Stimulated activated CD4-positive, alpha-beta T cell treated with anti-CD3 and anti-CD28 coated beads, TNF-alpha, amount 100 ng/mL, for 24 hours (primary cell): ENCODE data around the gene GALNT2.
A peak's percentile ranks its signal among the peaks of the same experiment; 100 is the strongest.

Experiments
- DNase-seq, 3 experiments: peaks; one replicate each; pipeline ENCODE4 v3.0.0-alpha.2; 2020; ENCODE audit warnings: low read depth in 3 of 3

Gene GALNT2

DNA sequence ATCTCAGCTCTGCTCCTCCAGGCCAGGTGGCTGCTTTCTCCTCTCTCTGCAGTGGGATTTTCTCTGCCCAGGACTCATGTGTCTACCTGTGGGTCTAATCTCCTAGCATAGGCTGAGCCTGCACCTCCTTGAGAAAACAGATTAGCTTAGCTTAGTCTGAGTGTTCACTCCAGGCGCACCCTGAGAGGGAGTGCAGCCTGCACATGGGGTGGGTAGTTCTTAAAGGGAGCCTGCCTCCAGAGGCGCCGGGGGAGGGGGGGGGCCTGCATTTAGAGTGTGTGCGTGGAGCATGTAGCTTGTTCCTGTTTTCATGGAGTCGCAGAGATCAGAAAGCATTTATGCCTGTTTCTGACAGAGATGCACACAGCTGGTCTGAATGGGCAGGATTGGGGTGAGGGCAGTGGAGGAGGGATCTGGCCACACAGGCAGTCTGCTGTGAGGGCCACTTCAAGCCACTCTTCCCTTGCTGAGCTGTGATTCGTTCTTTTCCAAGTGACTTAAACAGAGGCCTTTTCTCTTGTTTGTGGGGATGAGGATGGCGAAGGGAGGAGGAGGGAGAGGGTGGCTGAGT, 45.2 kb downstream of the GALNT2 start:
- no peak for DNase-seq

DNA sequence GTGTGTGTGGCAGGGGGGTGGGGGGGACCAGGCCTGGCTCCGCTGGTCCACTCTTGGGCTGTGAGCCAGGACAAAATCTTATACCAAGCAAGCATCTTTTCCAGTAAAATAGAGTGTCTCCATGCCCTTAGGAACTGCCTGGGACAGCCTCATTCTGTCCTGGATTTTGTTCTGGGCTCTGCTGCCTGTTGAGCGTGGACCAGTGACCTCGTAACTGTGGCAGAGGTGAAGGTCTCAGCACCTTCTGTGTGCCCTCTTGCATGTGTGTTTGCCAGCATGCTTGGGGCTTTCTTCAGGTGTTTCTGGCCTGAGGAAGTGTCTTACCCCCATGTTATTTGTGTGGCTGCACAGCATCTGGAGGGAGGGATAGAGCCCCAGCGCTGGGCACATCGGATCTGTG, 45.7 kb downstream of the GALNT2 start:
- no peak for DNase-seq

DNA sequence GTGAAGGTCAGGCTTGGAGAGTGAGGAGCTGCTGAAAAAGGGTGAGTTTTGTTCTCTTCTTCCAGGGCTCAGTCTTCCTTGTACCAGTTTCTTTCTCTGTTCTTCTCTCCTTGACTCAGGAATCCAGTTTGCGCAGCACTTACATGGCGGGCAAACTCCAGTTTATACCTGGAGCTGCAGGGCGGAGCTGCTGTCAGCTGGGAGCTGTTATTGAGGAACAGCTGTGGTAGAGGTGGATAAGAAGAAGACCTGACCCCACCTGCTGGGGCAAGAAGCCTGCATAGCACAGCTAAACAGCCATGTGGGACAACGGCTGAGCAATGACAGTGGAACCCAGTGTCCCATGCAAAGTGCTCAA, 46.2 kb downstream of the GALNT2 start:
- DNase-seq: no peak

DNA sequence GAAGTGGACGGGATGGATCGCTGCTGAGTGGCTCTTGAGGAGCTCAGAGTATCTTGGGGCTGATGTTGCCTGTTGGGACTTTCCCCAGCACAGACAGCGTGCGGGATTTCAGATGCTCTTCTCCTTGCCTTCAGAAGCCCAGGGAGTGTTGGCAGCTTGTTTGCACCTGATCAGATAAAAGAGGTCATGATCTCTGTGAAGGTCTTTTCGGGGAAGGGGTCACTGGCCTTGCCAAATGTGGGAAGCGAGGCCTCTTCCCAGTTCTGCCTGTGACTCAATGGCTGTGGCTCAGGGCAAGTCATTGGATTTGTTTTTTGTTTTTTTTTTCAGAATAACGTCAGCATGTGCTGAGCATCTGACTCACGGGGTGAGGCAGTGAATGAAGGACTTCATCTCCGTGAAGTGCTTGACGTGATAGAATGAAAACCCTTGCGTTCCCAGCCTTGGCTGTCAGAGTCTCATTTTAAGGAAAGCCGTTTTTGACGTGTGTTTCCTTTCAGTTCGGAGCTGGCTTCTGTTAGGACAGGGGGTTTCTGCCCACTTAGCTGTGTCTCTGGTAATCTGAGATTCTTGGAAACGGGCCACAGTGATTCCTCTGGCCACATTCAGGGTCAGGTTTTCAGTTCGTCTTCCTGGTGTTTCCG, 46.7 kb downstream of the GALNT2 start:
- DNase-seq: no peak

DNA sequence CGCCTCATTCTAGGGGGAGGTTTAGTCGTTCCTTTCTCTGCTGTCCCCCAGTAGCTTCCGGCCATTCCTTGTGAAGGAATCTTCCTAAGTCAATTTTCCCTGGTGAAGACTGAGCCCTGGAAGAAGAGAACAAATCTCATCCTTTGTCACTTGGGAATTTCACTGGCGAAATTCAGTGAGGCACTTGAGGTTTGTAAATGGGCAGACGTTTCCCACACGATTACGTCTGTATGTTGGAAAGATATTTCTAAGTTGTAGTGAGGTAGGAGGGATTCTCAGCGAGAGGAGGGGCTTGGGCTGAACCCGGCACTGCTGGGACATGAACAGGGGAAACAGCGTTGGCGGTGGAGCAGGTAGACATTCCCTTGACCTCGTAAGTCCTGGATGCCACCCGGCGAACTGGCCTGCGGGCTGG, 47.2 kb downstream of the GALNT2 start:
- no peak for DNase-seq

DNA sequence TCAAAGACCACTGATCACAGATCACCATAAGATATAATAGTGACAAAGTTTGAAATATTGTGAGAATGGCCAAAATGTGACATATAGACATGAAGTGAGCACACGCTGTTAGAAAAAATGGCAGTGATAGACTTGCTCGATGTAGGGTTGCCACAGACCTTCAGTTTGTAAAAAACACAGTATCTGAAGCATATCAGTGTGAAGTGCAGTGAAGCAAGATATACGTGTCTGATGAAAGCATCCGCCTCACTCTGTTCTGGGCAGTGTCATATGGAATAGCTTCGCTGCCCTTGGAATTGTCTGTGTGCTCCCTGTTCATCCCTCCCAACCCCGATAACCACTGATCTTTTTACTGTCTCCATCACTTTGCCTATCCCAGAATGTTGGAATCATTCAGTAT, 50.7 kb downstream of the GALNT2 start:
- no peak for DNase-seq

DNA sequence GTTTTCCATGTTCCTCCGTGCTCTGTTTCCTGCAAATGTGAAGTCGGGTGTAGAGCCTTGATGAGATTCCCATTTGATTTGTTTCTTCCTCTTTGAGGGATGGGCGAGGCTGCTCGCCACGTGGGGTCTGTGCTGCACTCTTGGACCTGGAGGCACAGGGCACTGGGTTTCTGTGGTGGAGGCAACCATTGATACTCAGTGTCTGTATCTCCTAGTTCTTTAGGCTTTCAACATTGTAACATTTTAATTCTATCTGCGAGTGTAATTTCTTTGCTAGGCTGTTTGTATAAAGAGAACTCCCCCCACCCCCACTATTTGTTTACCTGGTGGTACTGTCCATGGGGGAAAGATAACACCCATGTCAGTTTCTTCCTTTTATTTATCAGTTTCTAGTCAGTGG, 52.3 kb downstream of the GALNT2 start:
- no peak for DNase-seq

DNA sequence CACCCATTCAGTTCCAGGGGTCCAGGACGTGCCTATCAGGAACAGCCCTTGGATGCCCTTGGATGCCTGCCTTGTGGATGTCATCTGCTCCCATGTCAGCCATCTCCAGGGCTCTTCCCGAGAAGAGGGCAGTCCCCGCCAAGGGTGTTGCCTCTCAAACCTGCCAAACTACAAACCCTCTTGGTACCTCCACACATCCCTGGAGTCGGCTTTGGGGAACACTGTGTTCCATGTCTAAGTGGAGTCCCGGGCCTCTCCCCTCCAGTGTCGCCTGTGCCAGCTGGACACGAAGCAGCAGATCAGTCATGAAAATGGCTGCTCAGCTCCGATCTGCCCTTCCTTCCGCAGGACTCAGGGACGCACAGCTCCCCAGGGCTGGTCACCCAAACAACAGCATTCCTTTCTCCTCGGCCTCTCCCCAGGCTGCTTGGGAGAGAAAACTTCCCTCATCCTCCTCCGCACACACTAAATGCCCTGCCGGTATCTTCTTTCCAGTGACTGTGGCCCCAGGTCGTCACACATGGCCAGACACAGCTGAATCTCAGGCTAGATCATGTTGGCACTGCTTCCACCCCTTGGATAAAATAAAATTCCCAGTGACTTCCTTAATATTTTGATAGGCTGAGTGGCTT, 53.4 kb downstream of the GALNT2 start:
- DNase-seq: no peak

DNA sequence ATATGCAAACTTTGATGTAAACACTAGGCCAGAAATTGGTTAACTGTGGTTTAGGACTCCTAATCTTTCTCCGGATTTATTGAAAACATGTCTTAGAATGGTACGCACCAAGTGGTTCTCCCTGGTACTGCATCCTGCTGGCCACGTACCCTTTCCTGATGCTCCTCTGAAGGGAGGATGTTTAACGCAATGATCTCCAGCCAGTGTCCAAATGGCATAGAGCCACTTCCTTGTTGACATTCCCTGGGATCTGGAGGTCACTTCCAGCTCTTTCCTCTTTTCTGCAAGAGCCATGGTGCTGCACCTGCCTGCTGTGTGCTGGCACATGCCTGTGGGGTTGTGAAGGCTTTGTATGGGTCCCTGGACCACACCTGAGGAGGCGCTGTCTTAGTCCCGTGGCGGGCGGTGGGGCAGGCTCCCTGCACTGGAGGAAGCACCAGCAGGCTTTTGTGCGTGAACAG, 53.9 kb downstream of the GALNT2 start:
- DNase-seq: no peak

DNA sequence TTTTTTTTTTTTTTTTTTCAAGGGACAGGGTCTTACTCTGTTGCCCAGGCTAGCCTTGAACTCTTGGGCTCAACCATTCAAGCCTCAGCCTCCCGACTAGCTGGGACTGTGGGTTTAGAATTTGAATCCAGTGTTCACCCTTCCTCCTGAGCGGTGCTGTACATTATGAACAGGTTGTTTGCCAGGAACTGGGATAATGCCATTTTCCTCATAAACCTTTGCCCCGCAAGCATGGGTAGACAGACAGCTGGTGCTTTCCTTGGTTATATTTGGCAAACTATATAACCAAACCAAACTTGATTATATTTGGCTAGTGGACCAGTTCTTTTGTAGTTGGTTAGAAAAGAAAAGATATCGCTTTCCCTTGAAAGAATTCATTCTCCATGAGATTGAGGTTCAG, 54.9 kb downstream of the GALNT2 start:
- DNase-seq: no peak

DNA sequence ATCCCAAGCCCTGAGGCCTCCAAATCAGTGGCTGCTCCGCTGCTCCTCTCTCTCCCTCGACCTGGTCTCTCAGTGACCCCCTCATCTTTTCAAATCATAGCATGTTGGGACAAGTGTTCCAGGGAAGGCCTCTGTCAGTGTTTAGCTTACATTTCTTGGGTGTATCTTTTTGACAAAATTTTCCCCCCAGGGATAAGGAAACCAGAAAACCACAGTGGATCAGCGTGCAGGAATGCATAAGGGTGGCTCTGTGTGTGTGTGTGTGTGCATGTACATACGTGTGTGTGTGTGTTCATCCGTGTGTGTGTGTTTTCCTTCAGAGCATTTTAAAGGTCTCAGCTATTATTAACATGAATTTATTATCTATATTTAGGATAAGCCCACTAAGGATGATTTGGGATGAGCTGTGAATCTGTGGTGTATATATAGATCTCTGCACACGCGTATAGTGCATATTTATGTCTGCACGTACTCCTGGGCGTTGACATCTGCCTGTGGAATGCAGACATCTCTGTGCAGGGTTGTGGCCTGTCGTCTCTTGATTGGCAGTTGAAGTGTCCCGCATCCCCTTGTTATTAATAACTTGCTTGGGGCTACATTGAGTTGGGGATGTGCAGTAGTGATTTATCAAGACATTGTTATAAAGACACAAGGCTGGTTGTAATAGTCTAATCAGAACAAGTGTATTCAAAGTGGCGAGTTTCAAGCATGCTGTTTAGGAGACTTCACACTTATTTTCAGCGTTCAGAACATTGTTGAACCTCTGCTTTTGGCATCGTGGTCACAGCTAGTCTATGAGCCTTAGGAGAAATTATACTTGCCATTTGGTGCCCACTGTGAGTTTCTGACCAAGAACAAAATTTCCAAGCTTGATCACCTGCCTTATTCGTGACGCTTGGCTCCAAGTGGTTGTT, 55.6 kb downstream of the GALNT2 start:
- DNase-seq: no peak

DNA sequence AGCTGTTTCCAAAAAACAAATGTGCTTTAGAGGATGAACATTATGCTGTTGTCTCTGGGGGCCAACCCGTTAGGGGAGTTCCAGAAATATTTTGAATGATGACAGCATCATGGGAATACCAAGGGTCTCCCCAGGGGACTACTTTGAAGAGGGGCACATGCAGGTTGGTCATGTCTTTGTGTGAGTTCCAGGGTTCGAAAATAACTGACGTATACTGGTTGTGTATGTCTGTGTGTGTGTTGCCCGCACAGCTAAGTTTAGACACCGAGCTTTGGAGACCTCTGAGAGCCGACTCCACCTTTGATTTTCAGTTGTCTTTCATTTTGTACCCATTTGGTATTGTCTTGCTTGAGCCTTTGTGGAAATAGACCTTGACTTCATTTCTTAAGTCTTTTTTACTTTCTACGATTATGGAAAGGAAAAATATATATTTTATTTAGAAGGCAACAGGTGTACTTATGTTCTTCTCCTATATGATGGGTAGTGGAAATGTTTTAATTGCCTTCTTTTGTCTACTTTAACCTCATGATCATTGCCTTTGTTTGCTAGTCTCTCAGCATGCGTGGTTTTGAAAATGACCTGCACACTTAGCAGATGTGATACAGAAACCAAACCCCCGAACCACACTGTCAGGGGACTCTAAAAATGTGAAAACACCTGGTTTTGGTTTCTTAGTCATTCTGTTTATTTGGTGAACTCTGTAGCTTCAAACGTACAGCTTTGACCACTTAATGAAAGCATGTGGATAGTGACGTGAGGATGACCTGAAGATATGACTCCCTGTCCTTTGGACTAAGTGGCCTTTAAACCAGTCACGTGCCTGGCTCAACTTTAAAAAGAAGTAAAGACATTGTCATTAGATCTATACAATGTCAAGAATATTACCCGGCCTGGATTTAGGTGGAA, 56.5 kb downstream of the GALNT2 start:
- peak in 1 of 3 experiments; percentile 10 for DNase-seq

DNA sequence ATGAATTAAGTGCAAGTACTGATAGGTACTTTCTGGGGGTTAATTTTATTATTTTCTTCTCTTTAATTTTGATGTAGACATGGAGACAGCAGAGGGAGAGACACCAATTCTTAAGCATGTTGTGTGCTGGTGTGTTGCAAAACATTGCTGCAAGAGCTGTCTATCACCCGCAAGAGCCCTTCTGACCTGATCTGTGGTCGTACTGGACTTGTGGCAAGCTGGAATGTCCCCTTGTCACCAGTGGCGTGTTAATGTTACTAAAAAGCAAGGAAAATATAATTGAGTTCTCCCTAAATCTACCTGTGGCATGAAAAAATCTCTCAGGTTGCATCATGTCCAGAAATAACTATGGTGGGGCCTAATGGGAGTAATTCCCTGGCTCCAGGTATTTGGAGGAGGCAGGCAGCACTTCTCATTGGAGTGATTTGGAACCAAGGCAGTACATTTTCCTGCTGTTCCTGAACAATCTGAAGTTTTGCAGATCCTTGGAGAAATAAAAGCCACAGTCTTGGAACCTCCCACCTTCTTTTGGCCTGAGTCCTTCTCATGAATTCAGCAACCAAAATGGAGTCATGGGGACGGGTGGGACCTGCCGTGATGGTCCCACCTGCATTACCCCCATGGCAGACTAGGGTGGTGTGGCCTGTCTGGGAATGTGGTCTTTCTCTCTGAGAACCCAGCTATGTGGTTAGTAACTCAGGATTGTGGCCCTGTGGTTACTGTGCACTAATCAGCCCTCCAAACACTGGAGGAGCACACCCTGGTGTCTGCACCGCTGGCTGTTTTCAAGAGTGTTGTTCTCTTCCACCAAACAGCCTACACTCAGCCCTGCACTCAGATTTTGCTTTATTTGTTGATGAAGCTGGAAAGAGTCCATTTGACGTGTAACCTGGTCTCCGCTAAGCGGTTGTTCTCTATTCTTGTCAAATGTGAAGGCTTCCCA, 57.4 kb downstream of the GALNT2 start:
- no peak for DNase-seq

DNA sequence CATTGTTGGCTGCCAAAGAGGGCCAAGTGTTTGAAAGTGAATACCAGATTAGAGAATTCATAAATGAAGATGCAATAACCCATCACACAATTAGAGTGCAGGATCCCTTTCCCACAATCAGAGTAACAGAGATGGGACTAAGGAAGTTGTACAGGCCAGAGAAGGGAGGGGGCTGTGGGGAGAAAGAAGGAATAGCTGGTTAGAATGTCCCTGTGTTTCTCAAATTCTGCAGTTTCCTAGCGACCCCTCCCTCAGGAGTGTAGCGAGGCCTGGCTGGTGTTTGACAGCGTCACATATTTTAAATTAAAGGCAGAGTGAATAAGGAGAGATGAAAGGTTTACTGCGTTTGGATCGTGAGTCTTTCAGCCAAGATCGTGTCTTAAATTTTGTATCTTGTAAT, 58.1 kb downstream of the GALNT2 start:
- no peak for DNase-seq

DNA sequence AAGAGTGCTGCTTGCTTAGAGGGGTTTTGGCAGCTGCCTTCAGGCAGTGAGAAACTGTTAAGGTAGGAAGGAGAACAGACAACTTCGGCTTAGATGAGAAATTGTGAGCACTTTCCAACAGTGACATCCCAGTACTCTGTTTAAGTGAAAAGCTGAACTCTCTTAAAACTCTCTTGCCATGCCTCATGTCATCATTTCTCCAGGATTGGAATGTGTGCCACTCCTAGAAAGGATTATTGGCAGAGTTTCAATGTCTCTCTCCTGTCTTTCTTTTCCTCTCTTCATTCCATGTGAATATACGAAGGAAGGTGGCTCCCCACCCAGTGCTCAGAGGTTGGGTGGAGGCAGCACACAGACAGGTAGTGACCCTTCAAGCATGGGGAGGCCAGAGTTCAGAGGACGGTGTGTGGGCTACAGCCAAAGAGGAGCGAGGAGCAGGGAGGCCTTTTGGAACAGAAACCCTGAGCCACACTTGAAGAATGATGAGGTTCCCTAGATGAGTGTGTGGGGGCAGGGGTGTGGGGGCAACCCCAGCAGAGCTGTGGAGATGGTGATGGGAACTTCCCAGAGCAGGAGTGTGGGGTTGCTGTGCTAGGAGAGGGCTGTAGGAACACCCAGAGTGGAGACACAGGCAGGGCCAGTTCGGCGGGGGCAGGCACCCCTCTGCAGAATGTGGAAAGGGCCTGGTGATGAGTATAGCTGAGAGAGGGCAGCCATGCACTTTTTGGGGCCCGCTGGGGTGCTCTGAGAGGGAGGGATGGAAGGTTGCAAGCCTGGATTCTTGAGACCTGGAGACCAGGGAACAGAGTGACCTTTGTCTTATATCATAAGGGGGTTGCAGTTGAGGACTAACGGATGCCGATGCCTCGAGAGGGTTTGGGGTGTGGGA, 58.8 kb downstream of the GALNT2 start:
- peak in 1 of 3 experiments; percentile 17 for DNase-seq

DNA sequence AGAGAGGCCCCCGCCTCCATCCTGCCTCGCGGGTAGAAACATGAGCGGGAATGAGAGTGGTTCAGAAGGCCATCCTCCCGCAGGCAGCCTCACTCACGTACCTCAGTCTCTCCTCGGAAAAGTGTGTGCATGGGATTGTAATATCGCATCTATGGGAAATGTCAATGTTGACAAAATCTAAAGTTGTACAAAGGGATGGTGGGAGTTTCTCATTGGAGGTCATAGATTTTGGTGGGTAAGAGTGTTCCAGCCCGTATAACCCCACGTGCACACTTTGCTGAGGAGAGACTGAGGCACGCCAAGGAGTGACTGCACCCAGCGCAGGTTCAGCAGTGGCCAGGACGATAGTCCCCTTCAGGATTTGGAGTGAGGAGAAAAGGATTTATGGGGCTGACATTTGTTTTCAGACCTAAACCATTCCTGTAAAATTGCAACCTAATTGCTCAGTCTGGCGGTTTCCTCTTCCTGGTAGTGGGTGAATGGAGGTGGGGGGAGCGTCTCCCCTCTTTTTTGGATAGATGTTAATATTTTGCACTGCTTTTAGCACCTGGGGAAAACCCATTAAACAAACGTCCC, 59.6 kb downstream of the GALNT2 start:
- no peak for DNase-seq

DNA sequence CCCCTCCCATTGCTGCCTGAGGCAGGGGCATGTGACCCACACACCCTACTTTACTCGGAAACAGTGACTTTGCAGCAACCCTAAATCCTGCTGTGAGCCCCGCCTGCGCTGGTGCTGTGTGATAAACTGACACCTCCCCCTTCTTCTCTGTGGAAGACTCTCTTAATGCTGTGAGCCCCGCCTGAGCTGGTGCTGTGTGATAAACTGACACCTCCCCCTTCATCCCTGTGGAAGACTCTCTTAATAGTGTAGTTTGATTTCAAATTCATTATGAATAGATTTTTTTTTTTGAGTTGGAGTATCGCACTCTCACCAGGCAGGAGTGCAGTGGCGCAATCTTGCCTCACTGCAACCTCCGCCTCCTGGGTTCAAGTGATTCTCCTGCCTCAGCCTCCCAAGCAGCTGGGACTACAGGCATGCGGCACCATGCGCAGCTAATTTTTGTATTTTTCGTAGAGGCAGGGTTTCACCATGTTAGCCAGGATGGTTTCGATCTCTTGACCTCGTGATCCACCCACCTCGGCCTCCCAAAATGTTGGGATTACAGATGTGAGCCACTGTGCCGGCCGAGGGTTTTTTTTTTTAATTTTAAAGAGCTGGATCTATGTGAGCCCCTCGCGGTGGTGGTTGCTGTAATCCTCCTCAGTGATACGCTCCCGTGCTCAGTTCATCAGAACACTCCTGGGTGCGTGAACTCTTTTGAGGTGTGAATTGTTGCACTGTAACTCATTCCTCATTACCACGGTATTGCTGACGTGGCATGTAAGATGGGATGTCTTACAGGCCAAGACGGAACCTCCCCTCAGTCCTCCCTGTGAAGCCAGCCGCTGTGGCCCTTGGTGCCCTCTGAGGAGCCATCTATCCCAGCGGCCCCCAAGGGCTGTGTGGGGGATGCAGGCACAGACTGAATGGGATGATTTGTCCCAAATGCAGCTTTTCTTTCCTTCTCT, 60.3 kb downstream of the GALNT2 start:
- peak; percentile 14 to 61 (median 31) for DNase-seq
